ENCODE data around the gene KCNQ2. TPM values are rescaled to one million over a fixed set of nuclear protein-coding genes. Genes with fewer than 3 reads are reported as not detected.
A peak's percentile ranks its signal among the peaks of the same experiment; 100 is the strongest.
"Not testable (repeated sequence)": the region's sequence is repeated elsewhere in the genome, so short reads cannot be mapped to it uniquely, and the experiment has no call there.

The KCNQ2 gene
- total RNA-seq, 1 donor from 2014 or later = not detected

GRCh38 chr20:63396300-63396699 lies 76.2 kb downstream of the KCNQ2 start:
- no peak for DNase-seq (ENCODE audit: low spot score)
- no peak for ATAC-seq

DNA sequence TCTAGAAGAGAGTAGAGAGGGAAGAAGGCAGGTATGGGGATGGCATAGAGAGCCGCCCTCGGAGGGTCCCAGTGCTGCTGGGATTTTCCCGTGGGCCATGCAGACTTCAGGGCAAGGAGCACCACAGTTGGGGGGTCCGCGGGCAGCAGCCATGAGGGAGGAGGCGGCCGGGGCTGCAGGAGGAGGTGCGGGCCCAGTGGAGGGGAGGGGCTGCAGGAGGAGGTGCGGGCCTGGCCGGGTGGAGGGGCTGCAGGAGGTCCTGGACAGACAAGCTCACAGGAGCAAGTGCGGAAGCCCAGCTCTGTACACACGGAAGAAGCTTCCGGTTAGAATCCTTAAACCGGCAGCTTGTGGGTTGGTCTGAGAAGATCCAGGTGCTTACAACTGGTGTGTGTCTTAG lies 76.7 kb downstream of the KCNQ2 start:
- ATAC-seq = no peak
- DNase-seq (ENCODE audit: low spot score) = no peak

DNA sequence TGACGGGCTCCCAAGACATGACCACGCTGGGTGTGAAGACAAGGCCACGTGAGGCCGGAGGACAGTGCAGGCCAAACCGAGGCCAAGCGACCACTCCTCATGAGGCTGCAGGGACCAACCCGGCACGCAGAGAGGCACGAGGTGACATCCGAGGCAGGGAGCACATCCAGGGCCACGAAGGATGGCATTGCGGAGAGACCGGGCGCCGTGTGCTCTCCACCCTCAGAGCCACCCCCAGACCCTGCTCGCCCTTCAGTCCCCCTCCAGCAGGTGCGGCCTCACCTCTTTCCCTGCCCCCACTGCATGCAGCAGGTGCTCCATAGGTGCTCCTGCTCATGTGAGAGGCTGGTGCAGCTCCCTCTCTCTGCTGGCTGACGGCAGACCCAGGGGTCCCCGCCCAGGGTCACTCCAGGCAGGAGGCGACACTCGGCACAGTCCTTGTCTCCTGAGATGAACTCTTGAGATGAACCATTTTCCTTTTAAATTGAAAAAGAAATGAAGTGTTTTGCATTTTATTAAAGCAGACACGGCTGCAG lies 77.5 kb downstream of the KCNQ2 start:
- ATAC-seq (no peak), DNase-seq (ENCODE audit: low spot score) (no peak)

GRCh38 chr20:63394069-63394919 lies 78.2 kb downstream of the KCNQ2 start:
- ATAC-seq = no peak
- no peak for DNase-seq (ENCODE audit: low spot score)

- ATAC-seq (no peak), DNase-seq (ENCODE audit: low spot score) (no peak)
Measured at GRCh38 chr20:63393566-63393965, 78.9 kb downstream of the KCNQ2 start.

GRCh38 chr20:63392465-63393365 lies 79.7 kb downstream of the KCNQ2 start:
- ATAC-seq (no peak), DNase-seq (ENCODE audit: low spot score) (no peak)

- ATAC-seq (no peak), DNase-seq (ENCODE audit: low spot score) (no peak)
Measured at GRCh38 chr20:63387917-63388316, 84.5 kb downstream of the KCNQ2 start.

DNA sequence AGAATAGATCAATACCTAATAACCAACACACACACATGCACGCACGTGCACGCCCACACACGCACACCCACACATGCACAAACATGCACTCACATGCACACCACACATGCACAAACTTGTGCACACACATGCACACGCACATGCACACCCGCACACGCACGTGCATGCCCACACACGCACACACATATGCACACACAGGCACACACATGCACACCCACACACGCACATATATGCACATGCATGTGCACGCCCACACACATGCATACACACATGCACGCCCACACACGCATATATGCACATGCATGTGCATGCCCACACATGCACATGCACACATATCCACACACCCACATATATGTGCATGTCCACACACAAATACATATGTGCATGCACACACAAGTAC lies 85.1 kb downstream of the KCNQ2 start:
- DNase-seq (ENCODE audit: low spot score) = no peak
- ATAC-seq = no peak

DNA sequence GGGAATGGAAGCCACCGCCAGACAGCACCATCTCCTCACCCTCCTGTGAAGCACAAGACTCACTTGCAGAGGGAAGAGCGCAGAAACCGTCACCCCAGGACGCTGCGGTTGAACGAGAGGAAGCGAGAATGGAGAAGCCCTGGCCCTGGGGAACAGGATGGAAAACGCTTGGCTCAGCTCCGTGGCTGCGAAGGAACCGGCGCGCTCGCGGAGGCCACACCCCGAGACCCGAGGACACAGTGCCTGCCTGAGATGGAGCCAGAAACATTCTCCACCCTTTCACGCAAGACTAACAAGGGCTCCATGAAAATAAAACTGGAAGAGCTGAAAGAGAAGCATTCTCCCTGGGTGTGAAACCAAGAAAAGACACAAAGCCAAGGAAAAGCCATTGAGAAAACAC lies 86.0 kb downstream of the KCNQ2 start:
- ATAC-seq = no peak
- DNase-seq (ENCODE audit: low spot score) = no peak

DNA sequence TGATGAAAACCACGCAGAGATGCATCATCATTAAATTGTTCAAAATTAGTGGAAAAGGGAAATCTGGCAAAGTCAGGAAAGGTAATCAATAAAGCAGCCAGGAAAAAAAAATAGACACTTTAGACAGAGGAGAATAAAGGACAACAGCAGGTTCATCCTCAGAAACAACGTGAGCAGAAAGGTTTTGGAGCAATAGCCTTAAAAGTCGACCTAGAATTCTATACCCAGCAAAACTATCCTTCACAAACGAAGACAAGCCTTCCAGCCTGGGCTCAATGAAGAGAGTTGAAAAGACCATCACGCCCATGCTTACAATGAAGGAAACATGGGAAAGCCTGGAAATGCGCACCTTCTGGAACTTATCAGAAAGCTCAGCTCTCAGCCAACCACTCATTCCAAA lies 86.6 kb downstream of the KCNQ2 start:
- ATAC-seq = no peak

DNA sequence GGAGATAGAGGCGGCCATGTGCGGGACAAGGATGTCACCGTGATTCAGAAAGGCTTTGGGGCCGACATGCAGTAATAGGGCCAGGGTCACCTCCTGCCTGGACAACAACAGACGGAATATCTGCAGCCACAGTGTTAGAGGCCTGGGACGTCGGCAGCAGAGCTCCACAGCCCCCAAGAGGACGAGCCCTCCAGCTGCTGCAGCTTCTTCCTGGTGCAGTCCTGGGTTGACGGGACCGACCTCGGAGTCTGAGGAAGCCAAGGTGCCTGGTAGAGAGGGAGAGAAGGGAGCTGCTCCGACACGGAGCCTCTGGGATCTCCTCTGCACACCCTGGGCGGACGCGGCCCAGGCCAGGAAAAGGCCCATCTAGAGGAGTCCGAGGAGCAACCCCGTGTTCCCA lies 88.1 kb downstream of the KCNQ2 start:
- ATAC-seq = no peak

More for the DNA sequence above, 86.6 kb downstream of the KCNQ2 start:
- DNase-seq (ENCODE audit: low spot score) = no peak

DNA sequence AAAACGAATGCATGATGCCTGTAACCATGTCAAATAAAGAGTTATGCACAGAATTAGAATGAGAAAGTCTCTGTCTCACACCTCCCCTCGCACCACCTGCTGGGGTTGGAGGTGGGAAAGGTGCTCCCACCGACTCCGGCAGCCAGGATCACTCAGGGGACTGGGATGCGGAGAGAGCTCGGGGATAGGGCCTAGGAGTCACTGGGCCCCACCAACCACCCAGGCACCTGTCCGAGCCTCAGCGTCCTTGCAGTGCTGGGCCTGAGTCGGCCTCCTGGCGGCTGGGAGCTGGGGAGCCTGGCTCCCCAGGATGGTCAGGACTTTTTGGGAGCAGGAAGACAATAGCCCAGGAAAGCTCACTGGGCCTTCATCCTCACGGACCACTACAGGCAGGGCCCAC lies 88.9 kb downstream of the KCNQ2 start:
- ATAC-seq (no peak), DNase-seq (ENCODE audit: low spot score) (no peak)

More for the DNA sequence above, 88.1 kb downstream of the KCNQ2 start:
- DNase-seq (ENCODE audit: low spot score) = no peak

DNA sequence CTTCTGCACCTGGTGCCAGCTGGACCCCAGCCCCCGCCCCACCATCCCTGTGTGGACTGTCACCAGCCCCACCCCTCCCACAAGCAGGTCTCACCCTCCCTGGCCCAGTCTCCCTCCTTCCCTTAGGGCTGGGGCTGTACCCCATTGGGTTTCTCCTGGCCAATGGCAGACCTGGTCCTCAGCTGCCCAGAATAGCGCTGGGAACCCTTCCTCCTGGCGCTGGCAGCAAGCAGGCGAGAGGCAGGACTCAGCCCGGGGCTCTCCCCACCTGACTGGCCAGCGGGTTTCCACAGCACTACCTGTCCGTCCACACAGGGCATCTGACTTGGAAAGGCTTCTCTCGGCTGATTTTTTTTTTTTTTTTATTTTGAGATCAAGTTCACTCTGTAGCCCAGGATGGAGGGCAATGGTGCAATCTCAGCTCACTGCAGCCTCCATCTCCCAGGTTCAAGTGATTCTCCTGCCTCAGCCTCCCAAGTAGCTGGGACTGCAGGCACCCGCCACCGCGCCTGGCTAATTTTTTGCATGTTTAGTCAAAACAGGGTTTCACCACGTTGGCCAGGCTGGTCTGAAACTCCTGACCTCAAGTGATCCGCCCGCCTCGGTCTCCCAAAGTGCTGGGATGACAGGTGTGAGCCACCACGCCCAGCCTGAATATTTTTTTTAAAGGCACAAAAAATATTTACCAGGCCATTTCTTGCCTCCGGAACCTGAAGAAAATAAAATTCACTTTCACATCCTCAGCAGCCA lies 89.7 kb downstream of the KCNQ2 start:
- ATAC-seq (no peak), DNase-seq (ENCODE audit: low spot score) (no peak)

GRCh38 chr20:63381781-63382431 lies 90.5 kb downstream of the KCNQ2 start:
- DNase-seq (ENCODE audit: low spot score) (no peak), ATAC-seq (peak; percentile 82)

DNA sequence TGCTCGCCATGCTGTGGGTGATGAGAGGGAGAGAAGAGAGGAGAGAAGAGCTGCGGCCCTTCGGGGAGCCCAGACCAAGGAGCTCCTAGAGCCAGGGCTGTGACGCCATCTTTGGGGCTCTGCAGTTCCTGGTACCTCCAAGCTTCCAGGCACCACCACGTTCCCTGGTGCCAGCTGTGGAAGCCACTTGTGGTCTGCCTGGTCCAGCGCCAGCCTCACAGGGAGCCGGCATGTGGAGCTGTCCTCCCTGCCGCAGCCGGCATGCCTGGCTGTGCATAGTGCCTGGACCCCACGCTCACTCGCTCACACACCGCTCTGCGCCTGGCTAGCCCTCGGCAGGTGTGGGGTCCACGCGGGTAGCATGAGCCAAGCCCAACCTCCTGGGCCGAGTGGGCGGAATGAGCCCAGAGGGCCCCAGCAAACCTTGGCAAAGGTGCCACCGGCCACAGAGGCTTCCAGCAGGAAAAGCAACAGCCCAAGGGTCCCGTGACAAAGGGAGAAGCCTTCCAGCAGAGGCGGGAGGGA lies 92.0 kb downstream of the KCNQ2 start:
- DNase-seq (ENCODE audit: low spot score) = no peak
- ATAC-seq = no peak

DNA sequence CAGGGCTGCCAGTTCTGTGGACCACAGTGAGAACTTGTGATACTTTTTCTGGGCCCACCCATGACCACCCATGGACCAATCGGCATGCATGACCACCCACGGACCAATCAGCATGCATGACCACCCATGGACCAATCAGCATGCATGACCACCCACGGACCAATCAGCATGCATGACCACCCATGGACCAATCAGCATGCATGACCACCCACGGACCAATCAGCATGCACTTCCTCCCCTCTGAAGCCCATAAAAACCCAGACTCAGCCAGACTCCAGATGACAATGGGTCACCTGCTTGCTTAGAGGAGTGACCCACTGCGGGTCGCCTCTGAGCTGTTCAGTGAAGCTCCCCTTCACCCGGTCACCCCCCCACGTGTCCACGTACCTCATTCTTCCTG lies 92.6 kb downstream of the KCNQ2 start:
- not testable (repeated sequence) for ATAC-seq; DNase-seq (ENCODE audit: low spot score)

GRCh38 chr20:63379296-63379695 lies 93.2 kb downstream of the KCNQ2 start:
- ATAC-seq (no peak), DNase-seq (ENCODE audit: low spot score) (no peak)

- no peak for ATAC-seq
- DNase-seq (ENCODE audit: low spot score) = no peak
Measured at GRCh38 chr20:63378626-63379025, 93.8 kb downstream of the KCNQ2 start.

- DNase-seq (ENCODE audit: low spot score) (no peak), ATAC-seq (no peak)
Measured at GRCh38 chr20:63377951-63378381, 94.5 kb downstream of the KCNQ2 start.

Measured in left lobe of liver (tissue), 2 donors.